SK-N-SH treated with all-trans-retinoic acid at 6 μM for 48 hours (cell line): Measurements from ENCODE around the gene TRPM5.

Experiments
- ATAC-seq: fragments of 200-7000 bp; cut with Tn5 transposase; 3 replicates; pipeline ENCODE4 v1.9.1; 2020; ENCODE audit warnings: mild to moderate bottlenecking, moderate library complexity
- ARNTL ChIP-seq: fragments of 450-650 bp; formaldehyde crosslinking; IDR thresholded peaks from 2 replicates; pipeline ENCODE4 v1.5.0; 2020; ENCODE audit warnings: low read depth, mild to moderate bottlenecking, moderate library complexity, borderline replicate concordance
- BACH2 ChIP-seq: fragments of 250-450 bp; sonication (Bioruptor Pico); IDR thresholded peaks from 2 replicates; pipeline ENCODE4 v1.9.0; 2021; ENCODE audit warnings: mild to moderate bottlenecking, borderline replicate concordance
- CSDC2 ChIP-seq: fragments of 250-450 bp; sonication (Bioruptor Pico); IDR thresholded peaks from 2 replicates; pipeline ENCODE4 v1.5.0; 2020; ENCODE audit warnings: mild to moderate bottlenecking, moderate library complexity
- ESRRG ChIP-seq: fragments of 250-450 bp; sonication (Bioruptor Pico); IDR thresholded peaks from 2 replicates; pipeline ENCODE4 v1.6.1; 2021; ENCODE audit warnings: mild to moderate bottlenecking
- GLIS3 ChIP-seq: fragments of 250-450 bp; sonication (Bioruptor Pico); IDR thresholded peaks from 2 replicates; pipeline ENCODE4 v1.5.0; 2020; ENCODE audit warnings: mild to moderate bottlenecking, moderate library complexity
- OSR1 ChIP-seq: fragments of 250-450 bp; sonication (Bioruptor Pico); IDR thresholded peaks from 2 replicates; pipeline ENCODE4 v1.8.0; 2022; ENCODE audit warnings: moderate library complexity, mild to moderate bottlenecking, inconsistent platforms
- PPARA ChIP-seq: fragments of 250-450 bp; sonication (Bioruptor Pico); IDR thresholded peaks from 2 replicates; pipeline ENCODE4 v1.5.0; 2020; ENCODE audit warnings: mild to moderate bottlenecking, borderline replicate concordance
- RARB ChIP-seq: fragments of 250-450 bp; sonication (Bioruptor Pico); IDR thresholded peaks from 2 replicates; pipeline ENCODE4 v1.8.0; 2021; ENCODE audit warnings: mild to moderate bottlenecking, moderate library complexity
- SNAI2 ChIP-seq: fragments of 250-450 bp; sonication (Bioruptor Pico); IDR thresholded peaks from 2 replicates; pipeline ENCODE4 v1.5.0; 2020; ENCODE audit warnings: mild to moderate bottlenecking, moderate library complexity
- TCF4 ChIP-seq: fragments of 250-450 bp; sonication (Bioruptor Pico); IDR thresholded peaks from 2 replicates; pipeline ENCODE4 v1.8.0; 2021; ENCODE audit warnings: mild to moderate bottlenecking, moderate library complexity, borderline replicate concordance
- TOX ChIP-seq: fragments of 250-450 bp; sonication (Bioruptor Pico); IDR thresholded peaks from 2 replicates; pipeline ENCODE4 v1.8.0; 2021; ENCODE audit warnings: mild to moderate bottlenecking, moderate library complexity, borderline replicate concordance
- ZC3H10 ChIP-seq: fragments of 250-450 bp; sonication (Bioruptor Pico); IDR thresholded peaks from 2 replicates; pipeline ENCODE4 v1.5.1; 2021; ENCODE audit warnings: mild to moderate bottlenecking, moderate library complexity
- ZFP3 ChIP-seq: fragments of 250-450 bp; sonication (Bioruptor Pico); IDR thresholded peaks from 2 replicates; pipeline ENCODE4 v1.5.0; 2020; ENCODE audit warnings: mild to moderate bottlenecking, moderate library complexity
- ZFP30 ChIP-seq: fragments of 450-650 bp; formaldehyde crosslinking; IDR thresholded peaks from 2 replicates; pipeline ENCODE4 v1.5.0; 2022; ENCODE audit warnings: mild to moderate bottlenecking, moderate library complexity
- ZNF565 ChIP-seq: fragments of 450-650 bp; formaldehyde crosslinking; conservative IDR thresholded peaks from 2 replicates; pipeline ENCODE4 v1.5.0; 2020; ENCODE audit warnings: low read depth, mild to moderate bottlenecking, moderate library complexity
- ZNF8 ChIP-seq: fragments of 450-650 bp; formaldehyde crosslinking; IDR thresholded peaks from 2 replicates; pipeline ENCODE4 v1.5.0; 2020; ENCODE audit warnings: mild to moderate bottlenecking, moderate library complexity
- TF ChIP-seq, protein P1 (sequence below): fragments of 250-450 bp; sonication (Bioruptor Pico); IDR thresholded peaks from 2 replicates; pipeline ENCODE4 v1.8.0; 2021; ENCODE audit warnings: low read depth, mild to moderate bottlenecking, moderate library complexity, borderline replicate concordance
- TF ChIP-seq, protein P2 (sequence below): fragments of 250-450 bp; sonication (Bioruptor Pico); IDR thresholded peaks from 2 replicates; pipeline ENCODE4 v1.5.1; 2021; ENCODE audit warnings: mild to moderate bottlenecking, moderate library complexity
- TF ChIP-seq, protein P3 (sequence below): fragments of 250-450 bp; sonication (Bioruptor Pico); IDR thresholded peaks from 2 replicates; pipeline ENCODE4 v1.5.1; 2020; ENCODE audit warnings: low read depth, mild to moderate bottlenecking, moderate library complexity
- TF ChIP-seq, protein P4 (sequence below): fragments of 250-450 bp; sonication (Bioruptor Pico); IDR thresholded peaks from 2 replicates; pipeline ENCODE4 v1.5.0; 2020; ENCODE audit warnings: mild to moderate bottlenecking, moderate library complexity

Gene TRPM5

GRCh38 chr11:2425506-2425905 is 18.8 kb downstream of the TRPM5 start:
- TF ChIP-seq ESRRG (no peak), PPARA (CRISPR knock-in tag) (no peak), BACH2 (no peak)
- TF ChIP-seq, all 23 proteins: peak for 0
- ATAC-seq, result no peak

DNA sequence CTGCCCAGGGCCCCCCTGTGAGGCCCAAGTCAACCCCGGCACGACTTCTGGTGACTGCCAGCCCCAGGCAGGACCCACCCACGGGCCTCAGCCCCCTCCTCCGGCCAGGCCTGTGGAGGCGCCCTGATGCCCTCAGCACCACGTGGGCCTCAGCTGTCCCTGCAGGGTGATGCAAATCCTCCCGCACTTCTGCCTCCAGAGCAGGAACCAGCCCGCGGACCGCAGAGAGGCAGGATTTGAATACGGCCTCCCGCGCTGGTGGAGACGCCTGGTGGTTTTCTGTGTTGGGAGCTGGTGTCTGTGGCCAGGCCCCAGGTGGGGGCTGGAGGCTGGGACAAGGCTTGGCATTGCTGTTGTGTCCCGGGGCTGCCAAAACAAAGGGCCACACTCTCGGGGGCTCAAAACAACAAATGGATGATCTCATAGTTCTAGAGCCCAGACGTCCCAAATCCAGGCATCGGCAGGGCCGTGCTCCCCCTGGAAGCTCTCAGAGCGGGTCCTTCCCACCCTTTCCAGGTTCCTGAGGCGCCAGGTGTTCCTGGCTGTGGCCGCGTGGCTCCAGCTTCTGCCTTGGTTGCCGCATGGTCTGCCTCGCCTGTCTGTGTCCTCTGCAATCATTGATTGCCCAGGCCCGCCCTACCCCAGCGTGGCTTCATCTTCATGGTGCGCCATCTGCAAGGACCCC is 19.4 kb downstream of the TRPM5 start:
- TF ChIP-seq ZNF8 (CRISPR knock-in tag) (no peak), RARB (no peak), ARNTL (CRISPR knock-in tag) (no peak), ZC3H10 (CRISPR knock-in tag) (no peak), SNAI2 (CRISPR knock-in tag) (no peak), TOX (CRISPR knock-in tag) (no peak), ZFP3 (CRISPR knock-in tag) (no peak), CSDC2 (CRISPR knock-in tag) (no peak), ZFP30 (no peak), TCF4 (no peak), GLIS3 (CRISPR knock-in tag) (no peak), OSR1 (CRISPR knock-in tag) (no peak), PPARA (CRISPR knock-in tag) (no peak), ZNF565 (CRISPR knock-in tag) (no peak), BACH2 (no peak)
- TF ChIP-seq, protein P1, sequence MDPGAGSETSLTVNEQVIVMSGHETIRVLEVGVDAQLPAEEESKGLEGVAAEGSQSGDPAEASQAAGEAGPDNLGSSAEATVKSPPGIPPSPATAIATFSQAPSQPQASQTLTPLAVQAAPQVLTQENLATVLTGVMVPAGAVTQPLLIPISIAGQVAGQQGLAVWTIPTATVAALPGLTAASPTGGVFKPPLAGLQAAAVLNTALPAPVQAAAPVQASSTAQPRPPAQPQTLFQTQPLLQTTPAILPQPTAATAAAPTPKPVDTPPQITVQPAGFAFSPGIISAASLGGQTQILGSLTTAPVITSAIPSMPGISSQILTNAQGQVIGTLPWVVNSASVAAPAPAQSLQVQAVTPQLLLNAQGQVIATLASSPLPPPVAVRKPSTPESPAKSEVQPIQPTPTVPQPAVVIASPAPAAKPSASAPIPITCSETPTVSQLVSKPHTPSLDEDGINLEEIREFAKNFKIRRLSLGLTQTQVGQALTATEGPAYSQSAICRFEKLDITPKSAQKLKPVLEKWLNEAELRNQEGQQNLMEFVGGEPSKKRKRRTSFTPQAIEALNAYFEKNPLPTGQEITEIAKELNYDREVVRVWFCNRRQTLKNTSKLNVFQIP, result no peak
- TF ChIP-seq, protein P2, sequence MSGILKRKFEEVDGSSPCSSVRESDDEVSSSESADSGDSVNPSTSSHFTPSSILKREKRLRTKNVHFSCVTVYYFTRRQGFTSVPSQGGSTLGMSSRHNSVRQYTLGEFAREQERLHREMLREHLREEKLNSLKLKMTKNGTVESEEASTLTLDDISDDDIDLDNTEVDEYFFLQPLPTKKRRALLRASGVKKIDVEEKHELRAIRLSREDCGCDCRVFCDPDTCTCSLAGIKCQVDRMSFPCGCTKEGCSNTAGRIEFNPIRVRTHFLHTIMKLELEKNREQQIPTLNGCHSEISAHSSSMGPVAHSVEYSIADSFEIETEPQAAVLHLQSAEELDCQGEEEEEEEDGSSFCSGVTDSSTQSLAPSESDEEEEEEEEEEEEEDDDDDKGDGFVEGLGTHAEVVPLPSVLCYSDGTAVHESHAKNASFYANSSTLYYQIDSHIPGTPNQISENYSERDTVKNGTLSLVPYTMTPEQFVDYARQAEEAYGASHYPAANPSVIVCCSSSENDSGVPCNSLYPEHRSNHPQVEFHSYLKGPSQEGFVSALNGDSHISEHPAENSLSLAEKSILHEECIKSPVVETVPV (CRISPR knock-in tag), result no peak
- TF ChIP-seq, protein P3, sequence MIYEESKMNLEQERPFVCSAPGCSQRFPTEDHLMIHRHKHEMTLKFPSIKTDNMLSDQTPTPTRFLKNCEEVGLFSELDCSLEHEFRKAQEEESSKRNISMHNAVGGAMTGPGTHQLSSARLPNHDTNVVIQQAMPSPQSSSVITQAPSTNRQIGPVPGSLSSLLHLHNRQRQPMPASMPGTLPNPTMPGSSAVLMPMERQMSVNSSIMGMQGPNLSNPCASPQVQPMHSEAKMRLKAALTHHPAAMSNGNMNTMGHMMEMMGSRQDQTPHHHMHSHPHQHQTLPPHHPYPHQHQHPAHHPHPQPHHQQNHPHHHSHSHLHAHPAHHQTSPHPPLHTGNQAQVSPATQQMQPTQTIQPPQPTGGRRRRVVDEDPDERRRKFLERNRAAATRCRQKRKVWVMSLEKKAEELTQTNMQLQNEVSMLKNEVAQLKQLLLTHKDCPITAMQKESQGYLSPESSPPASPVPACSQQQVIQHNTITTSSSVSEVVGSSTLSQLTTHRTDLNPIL (CRISPR knock-in tag), result no peak
- TF ChIP-seq, all 23 proteins: peak for 0
- no peak for ATAC-seq

DNA sequence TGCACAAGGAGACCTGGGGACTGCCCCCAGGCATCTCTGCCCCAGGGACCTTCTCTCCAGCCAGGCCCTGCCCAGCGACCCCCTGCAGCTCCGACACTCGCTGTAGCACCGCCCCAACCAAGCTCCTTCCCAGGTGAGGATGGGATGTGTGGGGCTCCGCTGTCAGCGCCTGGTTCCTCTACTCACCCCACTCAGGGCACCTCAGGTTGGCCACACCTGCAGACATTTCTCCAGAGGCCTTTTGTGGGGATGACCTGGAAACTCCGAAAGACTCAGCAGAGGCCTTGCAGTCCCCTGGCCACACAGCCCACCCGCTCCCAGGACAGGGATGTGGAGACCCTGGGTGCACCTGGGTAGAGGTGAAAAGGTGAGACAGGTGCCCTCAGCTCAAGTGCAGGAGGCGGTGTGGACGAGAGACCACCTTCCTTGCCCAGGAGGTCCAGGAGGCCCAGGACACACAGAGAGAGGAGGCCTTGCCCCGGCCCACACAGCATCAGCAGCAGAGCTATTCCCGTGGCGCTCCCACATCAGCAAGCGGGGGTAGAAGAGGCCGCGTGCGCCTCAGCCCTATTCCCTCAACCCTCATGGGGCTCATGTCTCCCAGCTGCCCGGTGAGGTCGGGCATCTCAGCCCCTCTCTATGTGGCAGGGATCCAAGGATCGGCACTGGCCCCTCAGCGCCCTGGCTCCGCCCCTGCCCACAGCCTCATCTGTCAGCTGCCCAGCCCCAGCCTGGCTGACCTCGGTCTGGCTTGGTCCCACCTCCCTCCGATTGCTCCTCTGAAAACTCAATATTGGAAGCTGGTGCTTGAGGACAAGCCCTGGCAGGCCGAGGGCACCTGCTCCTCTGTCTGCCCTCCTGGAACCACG is 20.9 kb downstream of the TRPM5 start:
- ATAC-seq, result no peak
- TF ChIP-seq ZNF8 (CRISPR knock-in tag) (no peak), ZNF565 (CRISPR knock-in tag) (no peak), ARNTL (CRISPR knock-in tag) (no peak)
- TF ChIP-seq, protein P1, result no peak
- TF ChIP-seq, protein P2 (CRISPR knock-in tag), result no peak
- TF ChIP-seq, protein P4, sequence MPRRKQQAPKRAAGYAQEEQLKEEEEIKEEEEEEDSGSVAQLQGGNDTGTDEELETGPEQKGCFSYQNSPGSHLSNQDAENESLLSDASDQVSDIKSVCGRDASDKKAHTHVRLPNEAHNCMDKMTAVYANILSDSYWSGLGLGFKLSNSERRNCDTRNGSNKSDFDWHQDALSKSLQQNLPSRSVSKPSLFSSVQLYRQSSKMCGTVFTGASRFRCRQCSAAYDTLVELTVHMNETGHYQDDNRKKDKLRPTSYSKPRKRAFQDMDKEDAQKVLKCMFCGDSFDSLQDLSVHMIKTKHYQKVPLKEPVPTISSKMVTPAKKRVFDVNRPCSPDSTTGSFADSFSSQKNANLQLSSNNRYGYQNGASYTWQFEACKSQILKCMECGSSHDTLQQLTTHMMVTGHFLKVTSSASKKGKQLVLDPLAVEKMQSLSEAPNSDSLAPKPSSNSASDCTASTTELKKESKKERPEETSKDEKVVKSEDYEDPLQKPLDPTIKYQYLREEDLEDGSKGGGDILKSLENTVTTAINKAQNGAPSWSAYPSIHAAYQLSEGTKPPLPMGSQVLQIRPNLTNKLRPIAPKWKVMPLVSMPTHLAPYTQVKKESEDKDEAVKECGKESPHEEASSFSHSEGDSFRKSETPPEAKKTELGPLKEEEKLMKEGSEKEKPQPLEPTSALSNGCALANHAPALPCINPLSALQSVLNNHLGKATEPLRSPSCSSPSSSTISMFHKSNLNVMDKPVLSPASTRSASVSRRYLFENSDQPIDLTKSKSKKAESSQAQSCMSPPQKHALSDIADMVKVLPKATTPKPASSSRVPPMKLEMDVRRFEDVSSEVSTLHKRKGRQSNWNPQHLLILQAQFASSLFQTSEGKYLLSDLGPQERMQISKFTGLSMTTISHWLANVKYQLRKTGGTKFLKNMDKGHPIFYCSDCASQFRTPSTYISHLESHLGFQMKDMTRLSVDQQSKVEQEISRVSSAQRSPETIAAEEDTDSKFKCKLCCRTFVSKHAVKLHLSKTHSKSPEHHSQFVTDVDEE (CRISPR knock-in tag), result no peak
